Renal cortex interstitium (tissue), 11 donors: Measurements from ENCODE around the gene FXYD3. TPM values are rescaled to one million over a fixed set of nuclear protein-coding genes. Genes with fewer than 3 reads are reported as not detected.

Experiments
- DNase-seq, 11 donors: peaks; one replicate each; pipeline ENCODE4 v3.0.0-alpha.2; 2013; ENCODE audit warnings: low read depth in 9 of 11, low spot score in 4 of 11; ENCODE audit errors: extremely low read depth in 1 of 11
- polyA plus RNA-seq, 3 donors: library from polyadenylated mRNA; unstranded; fragments of 120-200 nt; gene quantifications; one replicate each; pipeline ENCODE4 v1.2.1, GENCODE V29; 2013; ENCODE audit not compliant: insufficient read length in 3 of 3

FXYD3 gene
- polyA plus RNA-seq, 3 donors: 11.7 to 16.6 (median 12.0) TPM

- no peak for DNase-seq
Measured at GRCh38 chr19:35166100-35167063, 50.8 kb downstream of the FXYD3 start.

DNA sequence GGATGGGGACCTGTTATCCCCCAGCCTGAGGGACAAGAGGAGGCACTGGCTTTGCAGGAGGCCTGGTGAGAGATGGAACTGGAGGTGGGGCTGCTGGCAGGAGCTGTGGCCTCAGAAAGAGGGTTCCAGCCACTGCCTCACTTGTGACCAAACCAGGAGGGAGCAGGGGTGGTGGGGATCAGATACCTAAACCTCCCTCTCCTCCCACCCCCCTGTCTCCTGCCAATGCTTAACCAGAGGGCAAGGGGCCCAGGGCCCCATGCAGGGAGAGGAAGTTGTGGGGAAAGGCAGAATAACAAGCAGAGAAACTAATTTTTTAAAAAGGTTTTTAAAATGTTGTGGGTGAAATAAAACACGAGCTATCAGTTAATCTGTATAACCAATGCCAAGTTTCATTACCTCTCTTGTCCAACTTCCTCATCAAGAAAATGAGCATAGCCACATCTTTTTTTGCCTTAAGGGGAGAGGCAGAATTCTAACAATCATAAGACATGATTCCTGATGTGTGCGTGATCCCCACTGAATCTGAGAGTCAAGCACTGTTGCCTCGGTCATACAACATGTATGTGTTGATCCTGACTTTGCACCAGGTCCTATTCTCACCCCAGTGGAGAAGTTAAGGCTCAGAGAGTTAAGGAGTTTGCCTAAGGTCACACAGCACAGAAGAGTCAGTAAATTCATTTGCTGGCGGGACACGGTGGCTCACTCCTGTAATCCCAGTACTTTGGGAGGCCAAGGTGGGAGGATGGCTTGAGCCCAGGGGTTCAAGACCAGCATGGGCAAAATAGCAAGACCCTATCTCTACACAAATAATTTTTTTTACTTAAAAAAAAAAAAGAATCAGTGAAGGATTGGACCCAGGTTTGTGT, 51.9 kb downstream of the FXYD3 start:
- no peak for DNase-seq

DNA sequence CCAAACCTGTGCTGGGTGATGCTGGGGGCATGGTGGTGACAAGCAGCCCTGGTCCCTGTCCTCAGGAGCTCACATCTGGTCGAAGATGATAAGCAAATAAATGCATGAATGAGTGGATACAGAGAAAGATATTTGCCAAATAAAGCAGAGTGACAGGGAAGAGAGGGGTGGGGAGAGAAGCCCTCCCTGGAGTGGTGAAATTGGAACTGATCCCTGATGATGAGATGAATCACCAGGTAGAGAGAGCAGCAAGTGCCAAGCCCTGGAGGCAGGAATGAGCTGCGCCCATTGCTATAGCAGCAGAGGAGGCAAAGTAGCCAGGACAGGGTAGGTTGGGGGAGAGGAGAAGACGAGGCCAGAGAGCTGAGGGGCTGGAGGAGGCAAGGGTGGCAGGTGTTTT, 52.6 kb downstream of the FXYD3 start:
- DNase-seq: no peak

GRCh38 chr19:35169221-35169995, 53.8 kb downstream of the FXYD3 start:
- no peak for DNase-seq

- no peak for DNase-seq
Measured at GRCh38 chr19:35170359-35171061, 54.9 kb downstream of the FXYD3 start.

- no peak for DNase-seq
Measured at GRCh38 chr19:35171730-35172129, 56.1 kb downstream of the FXYD3 start.

Other genes starting within 250 kb of the FXYD3 start
- 1 to 10 TPM; 6.4 to 7.0 (median 6.7) TPM for gene ZNF30, start 188.9 kb upstream of the FXYD3 start, polyA plus RNA-seq
- 1 to 10 TPM; 5.3 to 7.2 (median 5.6) TPM for gene ZNF792, start 151.6 kb upstream of the FXYD3 start, polyA plus RNA-seq
- 10 to 100 TPM; 48.1 to 77.3 (median 59.5) TPM for gene GRAMD1A, start 115.5 kb upstream of the FXYD3 start, polyA plus RNA-seq
- 1 to 10 TPM in 2 of 3 donors, under 1 TPM in 1; 0.88 to 2.0 (median 1.3) TPM for gene SCN1B, start 85.4 kb upstream of the FXYD3 start, polyA plus RNA-seq
- gene HPN, start 74.1 kb upstream of the FXYD3 start, polyA plus RNA-seq: 100 to 1,000 TPM in 2 of 3 donors, 10 to 100 TPM in 1; 88.8 to 142 (median 117) TPM
- gene LGI4, start 19.2 kb downstream of the FXYD3 start, polyA plus RNA-seq: 1 to 10 TPM; 2.0 to 2.5 (median 2.4) TPM
- gene FXYD1, start 23.0 kb downstream of the FXYD3 start, polyA plus RNA-seq: 10 to 100 TPM; 22.3 to 27.3 (median 25.7) TPM
- under 1 TPM; 0.53 to 0.93 (median 0.86) TPM for gene FXYD7, start 27.4 kb downstream of the FXYD3 start, polyA plus RNA-seq
- gene FXYD5, start 38.9 kb downstream of the FXYD3 start, polyA plus RNA-seq: 10 to 100 TPM; 19.4 to 29.2 (median 22.0) TPM
- gene FAM187B, start 112.9 kb downstream of the FXYD3 start, polyA plus RNA-seq: not detected
- gene LSR, start 133.2 kb downstream of the FXYD3 start, polyA plus RNA-seq: 10 to 100 TPM; 46.4 to 62.4 (median 60.5) TPM
- gene USF2, start 153.1 kb downstream of the FXYD3 start, polyA plus RNA-seq: 100 to 1,000 TPM; 158 to 185 (median 181) TPM
- under 1 TPM; 0.27 to 0.44 (median 0.29) TPM for gene HAMP, start 166.7 kb downstream of the FXYD3 start, polyA plus RNA-seq
- gene MAG, start 176.3 kb downstream of the FXYD3 start, polyA plus RNA-seq: 1 to 10 TPM; 2.4 to 5.2 (median 4.8) TPM
- 10 to 100 TPM; 10.7 to 16.5 (median 12.5) TPM for gene CD22, start 213.4 kb downstream of the FXYD3 start, polyA plus RNA-seq
- gene FFAR1, start 232.1 kb downstream of the FXYD3 start, polyA plus RNA-seq: under 1 TPM; 0.25 to 0.53 (median 0.52) TPM
- gene FFAR3, start 242.6 kb downstream of the FXYD3 start, polyA plus RNA-seq: under 1 TPM; 0.11 to 0.20 (median 0.17) TPM